GM23338 (cell line): ENCODE results near the gene ASB14. TPM values are rescaled to one million over a fixed set of nuclear protein-coding genes. Genes with fewer than 3 reads are reported as not detected.
"Not testable (repeated sequence)": the region's sequence is repeated elsewhere in the genome, so short reads cannot be mapped to it uniquely, and the experiment has no call there.

Experiments used
- ATAC-seq: fragments of 200-7000 bp; cut with Tn5 transposase; 3 replicates; pipeline ENCODE4 v1.9.1; 2020
- DNase-seq: peaks from one replicate; pipeline ENCODE4 v3.0.0-alpha.2; 2015; ENCODE audit warnings: low spot score
- H2AFZ ChIP-seq: fragments of 200-600 bp; sonication (generic); 2 replicates; pipeline ENCODE4 v1.8.0; 2016; ENCODE audit warnings: antibody characterized with exemption, mild to moderate bottlenecking, moderate library complexity
- H3F3A ChIP-seq: fragments of 200-600 bp; sonication (generic); replicated peaks from 2 replicates; pipeline ENCODE4 v1.8.0; 2017; ENCODE audit warnings: antibody characterized with exemption, mixed run types, low read depth
- H3K27ac ChIP-seq: fragments of 200-600 bp; sonication (generic); 2 replicates; pipeline ENCODE4 v1.6.1; 2016; ENCODE audit warnings: low read depth
- H3K27me3 ChIP-seq: fragments of 200-600 bp; sonication (generic); 2 replicates; pipeline ENCODE4 v1.8.0; 2016; ENCODE audit warnings: mild to moderate bottlenecking, mixed run types, moderate library complexity; ENCODE audit not compliant: insufficient read depth
- H3K36me3 ChIP-seq: fragments of 200-600 bp; sonication (generic); 2 replicates; pipeline ENCODE4 v1.8.0; 2016; ENCODE audit warnings: mild to moderate bottlenecking; ENCODE audit not compliant: insufficient read depth
- H3K4me1 ChIP-seq: fragments of 200-600 bp; sonication (generic); 2 replicates; pipeline ENCODE4 v1.8.0; 2016; ENCODE audit warnings: mild to moderate bottlenecking, moderate library complexity; ENCODE audit not compliant: insufficient read depth
- H3K4me2 ChIP-seq: fragments of 200-600 bp; sonication (generic); 2 replicates; pipeline ENCODE4 v1.7.1; 2017; ENCODE audit warnings: mixed run types
- H3K4me3 ChIP-seq: fragments of 200-600 bp; sonication (generic); 2 replicates; pipeline ENCODE4 v1.6.1; 2016; ENCODE audit warnings: mixed run types
- H3K79me2 ChIP-seq: fragments of 200-600 bp; sonication (generic); replicated peaks from 2 replicates; pipeline ENCODE4 v1.8.0; 2017; ENCODE audit warnings: mild to moderate bottlenecking; ENCODE audit not compliant: insufficient read depth
- H3K9me2 ChIP-seq: fragments of 200-600 bp; sonication (generic); 2 replicates; pipeline ENCODE4 v1.8.0; 2017; ENCODE audit not compliant: insufficient read depth
- H4K20me1 ChIP-seq: fragments of 200-600 bp; sonication (generic); replicated peaks from 2 replicates; pipeline ENCODE4 v1.8.0; 2017; ENCODE audit warnings: mild to moderate bottlenecking; ENCODE audit not compliant: insufficient read depth
- H3K27ac Mint-ChIP-seq: 2 replicates; pipeline ENCODE4 v1.8.0; 2020; ENCODE audit warnings: inconsistent platforms, mild to moderate bottlenecking, moderate library complexity, mixed read lengths
- H3K27me3 Mint-ChIP-seq: 3 replicates; pipeline ENCODE4 v1.8.0; 2022; ENCODE audit warnings: low read depth, mild to moderate bottlenecking, moderate library complexity, mixed read lengths, inconsistent platforms; ENCODE audit not compliant: insufficient read depth, poor library complexity
- H3K36me3 Mint-ChIP-seq: 3 replicates; pipeline ENCODE4 v1.8.0; 2021; ENCODE audit warnings: low read depth, mild to moderate bottlenecking, inconsistent platforms, moderate library complexity, mixed read lengths
- H3K4me1 Mint-ChIP-seq: 3 replicates; pipeline ENCODE4 v1.8.0; 2020; ENCODE audit warnings: mild to moderate bottlenecking, inconsistent platforms, mixed read lengths
- H3K4me3 Mint-ChIP-seq: 3 replicates; pipeline ENCODE4 v1.8.0; 2021; ENCODE audit warnings: moderate library complexity, mild to moderate bottlenecking, inconsistent platforms, mixed read lengths
- H3K9me3 Mint-ChIP-seq: 3 replicates; pipeline ENCODE4 v1.8.0; 2020; ENCODE audit warnings: moderate library complexity, mild to moderate bottlenecking, inconsistent platforms, mixed read lengths
- REST ChIP-seq: IDR thresholded peaks from one replicate; pipeline ENCODE4 v1.6.1; 2018; ENCODE audit warnings: antibody characterized with exemption; ENCODE audit not compliant: unreplicated experiment
- STAT1 ChIP-seq: IDR thresholded peaks from one replicate; pipeline ENCODE4 v1.6.1; 2016; ENCODE audit warnings: antibody characterized with exemption; ENCODE audit not compliant: unreplicated experiment
- ZNF462 ChIP-seq: fragments of 250-450 bp; sonication (Bioruptor Pico); IDR thresholded peaks from 2 replicates; pipeline ENCODE4 v1.5.0; 2020; ENCODE audit warnings: mild to moderate bottlenecking, moderate library complexity
- polyA plus RNA-seq: library from polyadenylated mRNA; unstranded; fragments of >200 nt; fragmentation: Nextera tagmentation; extraction: Ambion mirVana; gene quantifications from 2 replicates; pipeline ENCODE4 v1.2.1, GENCODE V29; 2016
- total RNA-seq: library from RNA; depleted of rRNA; stranded (reverse); fragments of >200 nt; shearing (Covaris generic); gene quantifications from 2 replicates; pipeline ENCODE4 v1.2.3, GENCODE V29; 2014
- TF ChIP-seq, protein P1 (sequence below), 2 experiments: fragments of 200-600 bp in 1 of 2; sonication (generic) in 1 of 2; conservative IDR thresholded peaks; 2 replicates each; pipeline versions ENCODE4 v1.5.1 to v1.6.1; 2016 to 2017; ENCODE audit warnings: antibody characterized with exemption in 2 of 2, low read depth in 2 of 2, mild to moderate bottlenecking in 2 of 2, moderate library complexity in 1 of 2

Gene ASB14
- total and polyA plus RNA-seq, 2 experiments from 2014 or later = 0.87 TPM; not detected in 1

DNA sequence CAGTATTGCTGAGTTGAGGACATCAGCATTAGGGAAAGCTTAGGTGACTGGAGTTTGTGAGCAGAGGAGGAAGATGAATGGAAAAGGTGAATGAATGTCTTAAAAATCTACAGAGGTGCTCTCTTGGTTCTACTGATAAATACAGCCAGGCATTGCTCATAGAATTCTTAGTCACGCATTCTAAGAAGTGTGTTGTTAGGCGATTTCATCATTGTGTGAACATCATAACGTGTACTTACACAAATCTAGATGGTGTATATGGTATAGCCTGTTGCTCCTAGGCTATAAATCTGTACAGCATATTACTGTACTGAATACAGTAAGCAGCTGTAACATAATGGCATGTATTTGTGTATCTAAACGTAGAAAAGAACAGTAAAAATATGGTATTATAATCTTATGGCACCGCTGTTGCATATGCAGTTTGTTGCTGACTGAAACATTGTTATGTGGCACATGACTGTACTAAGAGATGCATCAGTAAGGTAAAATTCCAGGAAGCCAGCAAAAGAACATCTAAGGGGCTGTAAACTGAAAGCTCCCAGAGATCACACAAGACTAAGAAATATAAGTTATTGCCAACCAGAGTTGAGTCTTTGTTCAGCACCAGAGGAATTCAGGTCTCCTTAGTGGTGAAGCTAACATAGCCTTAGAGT, 42.9 kb upstream of the ASB14 start (continued):
- TF ChIP-seq ZNF462 (CRISPR knock-in tag) = no peak

DNA sequence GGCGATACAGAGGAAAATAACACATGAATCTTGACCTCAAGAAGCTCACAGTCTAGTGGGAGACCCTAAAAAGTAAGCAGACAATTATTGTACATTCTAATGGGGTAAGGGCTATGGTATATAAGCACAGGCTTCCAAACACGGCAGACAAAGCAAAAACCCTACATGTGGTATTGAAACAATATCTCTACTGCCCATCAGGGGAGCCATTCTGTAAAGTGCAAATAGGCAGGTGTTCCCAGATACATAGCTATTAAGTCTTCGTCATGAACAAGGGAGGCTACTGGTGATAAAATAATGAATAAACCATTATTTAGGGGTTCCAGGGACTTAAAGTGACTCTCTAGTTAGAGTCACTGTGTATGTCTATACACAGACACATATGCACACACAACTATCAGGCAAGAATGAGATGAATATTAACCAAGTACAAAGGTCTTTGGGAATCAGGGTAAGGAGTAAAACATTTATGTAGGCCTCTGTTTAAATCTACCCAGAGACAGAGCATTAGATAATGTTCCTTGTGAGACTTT, 38.7 kb upstream of the ASB14 start:
- ATAC-seq (no peak), DNase-seq (peak; percentile 10)
- H3K9me2 ChIP-seq = no peaks in the 10 kb centered on the region
- no peak overlapping the region for H3K4me3 ChIP-seq
- H3K4me2 ChIP-seq = no peak overlapping the region
- no peaks in the 10 kb centered on the region for H3K36me3 ChIP-seq
- H3K27me3 ChIP-seq = no peaks in the 10 kb centered on the region
- H3F3A ChIP-seq = no peaks in the 10 kb centered on the region
- no peaks in the 10 kb centered on the region for H3K36me3 Mint-ChIP-seq
- H3K79me2 ChIP-seq = no peaks in the 10 kb centered on the region
- H3K4me1 Mint-ChIP-seq = no peaks in the 10 kb centered on the region
- TF ChIP-seq STAT1 = no peak
- no peak for TF ChIP-seq REST
- TF ChIP-seq, protein P1, sequence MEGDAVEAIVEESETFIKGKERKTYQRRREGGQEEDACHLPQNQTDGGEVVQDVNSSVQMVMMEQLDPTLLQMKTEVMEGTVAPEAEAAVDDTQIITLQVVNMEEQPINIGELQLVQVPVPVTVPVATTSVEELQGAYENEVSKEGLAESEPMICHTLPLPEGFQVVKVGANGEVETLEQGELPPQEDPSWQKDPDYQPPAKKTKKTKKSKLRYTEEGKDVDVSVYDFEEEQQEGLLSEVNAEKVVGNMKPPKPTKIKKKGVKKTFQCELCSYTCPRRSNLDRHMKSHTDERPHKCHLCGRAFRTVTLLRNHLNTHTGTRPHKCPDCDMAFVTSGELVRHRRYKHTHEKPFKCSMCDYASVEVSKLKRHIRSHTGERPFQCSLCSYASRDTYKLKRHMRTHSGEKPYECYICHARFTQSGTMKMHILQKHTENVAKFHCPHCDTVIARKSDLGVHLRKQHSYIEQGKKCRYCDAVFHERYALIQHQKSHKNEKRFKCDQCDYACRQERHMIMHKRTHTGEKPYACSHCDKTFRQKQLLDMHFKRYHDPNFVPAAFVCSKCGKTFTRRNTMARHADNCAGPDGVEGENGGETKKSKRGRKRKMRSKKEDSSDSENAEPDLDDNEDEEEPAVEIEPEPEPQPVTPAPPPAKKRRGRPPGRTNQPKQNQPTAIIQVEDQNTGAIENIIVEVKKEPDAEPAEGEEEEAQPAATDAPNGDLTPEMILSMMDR (conservative IDR thresholded peaks at IDR 0.05; ENCODE audit: low read depth in 2 of 2) = peak in 1 of 2 experiments; percentile 31; a peak in 2 of 4 replicates
- H3K4me1 ChIP-seq = no peaks in the 10 kb centered on the region
- 0 out of 2 replicates have a peak overlapping the region, but pooled peaks have one; percentile 43 for H2AFZ ChIP-seq
- H3K9me3 Mint-ChIP-seq = peaks cover 3% of the 10 kb centered on the region; the same call in 1 of the 3 replicates
- H3K27ac Mint-ChIP-seq = no peak overlapping the region
- H3K27ac ChIP-seq = no peak overlapping the region
- H4K20me1 ChIP-seq = no peaks in the 10 kb centered on the region
- H3K4me3 Mint-ChIP-seq = no peak overlapping the region
- H3K27me3 Mint-ChIP-seq = no peaks in the 10 kb centered on the region

- H3K79me2 ChIP-seq, H3K27me3 ChIP-seq, H3K4me3 Mint-ChIP-seq, H2AFZ ChIP-seq, H3K27ac Mint-ChIP-seq, H3K4me1 Mint-ChIP-seq, H3K4me1 ChIP-seq, H3K4me2 ChIP-seq, DNase-seq, H3K4me3 ChIP-seq, H3K36me3 Mint-ChIP-seq, H3F3A ChIP-seq, H3K9me2 ChIP-seq, H4K20me1 ChIP-seq, ATAC-seq, H3K27me3 Mint-ChIP-seq, H3K36me3 ChIP-seq, H3K27ac ChIP-seq: not testable (repeated sequence)
- H3K9me3 Mint-ChIP-seq = peaks cover 15% of the 10 kb centered on the region
Measured at GRCh38 chr3:57326498-57326897, 34.0 kb upstream of the ASB14 start.
